Measurements from ENCODE around the gene DNAJB1.
"Not testable (repeated sequence)": the region's sequence is repeated elsewhere in the genome, so short reads cannot be mapped to it uniquely, and the experiment has no call there.

DNAJB1 gene

DNA sequence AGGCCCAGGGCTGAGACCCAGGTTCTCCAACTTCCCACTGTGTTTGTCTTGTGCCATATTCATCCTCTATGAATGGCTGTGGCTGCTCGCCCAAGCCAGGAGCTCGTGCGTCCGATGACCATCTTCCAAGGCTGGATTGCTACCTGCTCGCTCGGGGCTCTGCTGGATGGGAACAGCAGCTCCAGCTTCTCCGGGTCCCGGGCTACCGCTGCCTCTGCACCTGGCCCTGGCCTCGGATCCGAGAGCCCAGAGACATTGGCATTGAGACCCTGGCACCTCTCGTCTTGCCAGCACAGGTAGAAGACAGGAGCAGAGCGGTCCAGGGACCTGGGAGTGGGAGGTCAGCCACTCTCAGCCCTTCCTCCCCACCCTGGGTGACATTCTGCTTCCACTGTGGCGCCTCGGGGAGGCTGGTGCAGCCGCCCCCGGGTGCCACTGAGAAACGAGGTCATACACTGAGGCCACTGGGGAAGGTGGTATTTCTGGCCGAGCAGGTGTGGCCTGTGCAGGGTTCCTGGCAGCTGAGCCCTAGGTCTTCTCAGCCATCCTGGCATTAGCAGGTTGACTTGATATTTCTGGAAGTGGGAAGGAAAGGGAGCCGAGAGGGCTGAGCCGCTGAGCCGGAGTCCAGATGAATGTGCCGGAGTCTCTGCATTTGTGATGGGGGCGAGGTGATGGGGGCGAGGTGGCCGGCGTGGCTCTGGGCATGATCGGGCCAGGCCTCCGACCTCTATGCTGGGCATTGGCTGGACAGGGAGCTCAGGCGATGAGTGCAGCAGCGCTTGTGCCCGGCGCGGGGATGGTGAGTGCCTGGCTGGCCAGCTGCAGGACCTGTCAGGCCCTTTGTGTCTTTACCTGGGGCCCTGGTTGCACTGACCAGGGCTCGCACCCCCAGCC lies 35.1 kb upstream of the DNAJB1 start:
- no peak for DNase-seq (ENCODE audit: low read depth in 2 of 2)

DNA sequence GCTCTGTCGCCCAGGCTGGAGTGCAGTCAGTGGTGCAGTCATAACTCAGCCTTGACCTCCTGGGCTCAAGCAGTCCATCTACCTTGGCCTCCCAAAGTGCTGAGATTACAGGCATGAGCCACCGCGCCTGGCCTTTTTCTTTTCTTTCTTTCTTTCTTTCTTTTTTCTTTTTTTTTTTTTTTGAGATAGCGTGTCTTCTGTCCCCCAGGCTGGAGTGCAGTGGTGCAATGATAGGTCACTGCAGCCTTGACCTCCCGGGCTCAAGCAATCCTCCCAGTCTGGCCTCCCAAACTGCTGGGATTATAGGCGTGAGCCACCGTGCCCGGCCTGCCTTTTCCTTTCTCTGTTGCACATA lies 33.8 kb upstream of the DNAJB1 start:
- DNase-seq (ENCODE audit: low read depth in 2 of 2) = not testable (repeated sequence)

DNA sequence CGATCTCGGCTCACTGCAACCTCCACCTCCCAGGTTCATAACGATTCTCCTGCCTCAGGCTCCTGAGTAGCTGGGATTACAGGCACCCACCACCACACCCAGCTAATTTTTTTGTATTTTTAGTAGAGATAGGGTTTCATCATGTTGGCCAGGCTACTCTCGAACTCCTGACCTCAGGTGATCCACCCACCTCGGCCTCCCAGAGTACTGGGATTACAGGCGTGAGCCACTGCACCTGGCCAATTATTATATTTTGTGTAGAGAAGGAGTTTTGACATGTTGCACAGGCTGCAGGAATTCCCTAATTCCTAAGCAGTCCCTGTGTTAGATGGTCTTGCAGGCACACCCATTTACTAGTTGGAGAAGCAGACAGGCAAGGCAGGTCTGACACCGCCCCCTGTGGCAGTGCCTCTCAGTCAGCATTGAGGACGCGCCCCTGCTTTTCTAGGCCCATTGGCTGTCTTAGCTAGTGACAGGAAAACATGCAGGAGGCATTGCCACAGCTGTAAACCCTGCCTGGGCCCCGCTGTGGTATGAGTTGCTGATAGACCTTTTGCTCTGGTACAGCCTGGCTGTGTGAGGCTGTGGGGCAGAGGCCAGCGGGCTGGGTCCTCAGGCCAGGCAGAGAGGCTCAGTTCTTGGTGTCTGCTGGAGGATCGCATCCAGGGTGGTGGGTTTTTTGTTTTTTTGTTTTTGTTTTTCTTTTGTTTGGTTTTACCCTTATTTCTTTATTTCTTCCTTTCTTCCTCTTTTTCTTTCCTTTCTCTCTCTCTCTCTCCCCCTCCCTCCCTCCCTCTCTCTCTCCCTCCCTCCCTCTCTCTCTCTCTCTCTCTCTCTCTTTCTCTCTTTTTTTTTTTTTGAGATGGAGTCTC lies 33.2 kb upstream of the DNAJB1 start:
- DNase-seq (ENCODE audit: low read depth in 2 of 2) = peak; percentile 44 to 61

DNA sequence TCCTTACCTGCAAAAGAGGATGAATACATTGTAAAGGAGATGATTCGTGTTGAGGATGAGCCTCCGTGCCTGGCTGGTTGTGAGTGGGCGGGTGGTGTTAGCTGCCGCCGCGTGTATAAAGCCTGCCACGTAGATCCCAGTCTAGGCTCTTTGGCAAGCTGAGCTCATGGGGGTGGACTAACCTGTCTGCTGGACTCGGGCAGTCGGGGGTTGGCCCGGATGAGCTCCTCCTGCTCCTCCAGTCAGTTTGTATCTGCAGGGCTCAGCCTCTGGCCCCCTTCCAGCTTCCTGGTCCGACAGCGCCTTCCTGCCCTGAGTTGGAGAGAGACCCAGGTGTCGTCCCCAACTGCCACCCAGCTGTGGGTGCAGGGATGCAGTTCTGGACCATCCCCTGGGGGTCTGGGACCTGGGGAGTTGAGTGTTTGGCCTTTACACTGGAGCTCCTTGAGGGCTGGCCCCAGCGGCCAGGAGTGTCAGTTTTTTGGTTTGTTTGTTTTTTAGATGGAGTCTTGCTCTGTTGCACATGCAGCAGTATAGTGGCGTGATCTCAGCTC lies 32.1 kb upstream of the DNAJB1 start:
- DNase-seq (ENCODE audit: low read depth in 2 of 2) = no peak

DNA sequence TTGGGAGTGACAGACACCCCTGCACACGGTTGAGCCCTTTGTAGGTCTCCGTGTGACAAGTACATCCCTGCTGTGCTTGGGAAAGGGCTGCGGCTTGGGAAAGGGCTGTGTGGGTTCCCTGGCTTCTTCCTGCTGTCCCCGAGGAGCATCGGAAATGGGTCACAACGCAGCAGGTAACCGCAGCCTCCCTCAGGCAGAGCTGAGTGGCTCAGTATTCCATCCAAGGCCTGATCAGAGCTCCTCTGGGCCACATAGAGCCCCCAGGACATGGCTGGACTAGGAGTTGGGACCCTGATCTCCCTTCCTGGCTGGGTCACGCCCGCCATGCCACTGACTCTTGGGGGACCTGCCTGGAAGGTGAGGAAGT lies 27.5 kb upstream of the DNAJB1 start:
- no peak for DNase-seq (ENCODE audit: low read depth in 2 of 2)

DNA sequence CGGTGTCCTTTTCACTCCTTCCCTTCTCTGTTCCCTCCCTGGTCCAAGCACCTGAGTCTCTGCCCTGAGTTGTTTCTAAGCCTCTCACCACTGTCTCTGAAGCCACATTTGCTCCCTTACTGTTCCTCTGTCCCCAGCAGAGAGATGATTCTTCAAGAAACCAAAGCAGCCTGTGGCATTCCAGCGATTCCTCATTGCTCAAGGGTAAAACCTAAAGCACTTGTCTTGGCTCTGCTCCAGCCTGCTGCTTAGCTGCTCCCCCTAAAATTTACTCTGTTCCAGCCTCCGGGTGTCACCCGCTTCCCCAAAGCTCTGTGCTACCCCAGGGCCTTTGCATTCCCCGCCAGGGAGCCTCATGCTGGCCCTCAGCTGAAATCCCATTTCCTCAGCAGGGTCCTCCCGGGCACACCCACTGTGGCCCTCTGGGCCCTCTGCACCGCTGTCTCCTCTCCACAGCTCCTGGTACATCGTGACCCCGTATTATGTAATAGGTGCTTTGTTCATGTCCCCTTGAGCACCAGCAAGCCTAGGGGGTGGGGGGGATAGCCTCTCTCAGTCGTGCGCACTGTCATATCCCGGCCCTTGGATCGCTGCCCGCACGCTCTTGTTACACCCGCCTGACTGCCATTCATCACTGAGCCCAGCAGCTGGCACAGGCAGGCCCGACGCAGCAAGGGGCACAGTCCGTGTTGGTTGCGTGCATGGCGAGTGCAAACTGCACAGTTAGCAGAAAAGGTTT lies 26.9 kb upstream of the DNAJB1 start:
- DNase-seq (ENCODE audit: low read depth in 2 of 2) = no peak

DNA sequence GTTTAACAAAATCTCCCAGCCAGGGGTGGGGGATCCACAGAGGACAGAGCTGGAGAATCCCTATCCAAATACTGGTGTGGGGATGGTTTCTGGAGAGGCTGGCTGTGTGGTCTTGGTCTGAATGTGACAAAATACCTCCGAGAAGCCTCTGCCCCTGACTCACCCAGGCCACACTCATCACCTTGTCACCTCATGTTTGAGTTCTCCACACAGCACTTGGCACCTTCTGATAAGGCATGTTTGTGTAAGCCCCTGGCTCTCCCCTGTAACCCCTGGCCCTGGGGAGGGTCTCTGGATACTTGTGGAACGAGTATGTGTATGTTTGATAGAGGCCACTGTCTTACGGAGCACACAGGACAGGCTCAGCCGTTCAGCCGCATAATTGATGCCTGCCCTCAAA lies 25.9 kb upstream of the DNAJB1 start:
- DNase-seq (ENCODE audit: low read depth in 2 of 2) = no peak

DNA sequence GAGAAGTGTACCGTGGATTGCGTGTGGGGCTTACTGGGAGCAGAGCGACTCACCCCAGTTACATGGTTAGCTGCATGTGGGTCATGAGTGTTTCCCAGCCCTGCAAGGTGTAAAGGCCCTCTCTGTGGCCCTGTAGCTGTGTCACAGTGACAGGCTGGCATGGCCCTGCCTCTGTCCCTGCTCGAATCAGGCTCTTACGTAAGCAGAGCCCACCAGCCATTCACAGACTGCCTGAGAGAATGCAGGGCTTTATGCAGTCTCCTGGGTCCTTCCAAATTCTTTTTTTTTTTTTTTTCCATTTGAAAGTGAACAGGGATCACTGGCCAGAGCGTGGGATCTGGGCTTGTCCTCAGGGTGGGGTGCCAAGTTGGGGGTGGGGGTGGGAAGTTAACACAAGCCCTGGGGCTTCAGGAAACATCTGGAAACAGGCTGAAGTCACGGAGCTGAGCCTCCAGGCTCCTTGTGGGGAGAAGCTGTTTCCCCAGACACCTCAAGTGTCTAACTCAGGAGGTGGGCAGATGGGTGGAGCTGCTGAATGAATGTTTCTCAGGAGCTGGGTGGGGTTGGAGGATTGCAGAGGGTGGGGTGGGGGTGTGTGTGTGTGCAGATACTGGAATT lies 24.6 kb upstream of the DNAJB1 start:
- DNase-seq (ENCODE audit: low read depth in 2 of 2) = no peak

DNA sequence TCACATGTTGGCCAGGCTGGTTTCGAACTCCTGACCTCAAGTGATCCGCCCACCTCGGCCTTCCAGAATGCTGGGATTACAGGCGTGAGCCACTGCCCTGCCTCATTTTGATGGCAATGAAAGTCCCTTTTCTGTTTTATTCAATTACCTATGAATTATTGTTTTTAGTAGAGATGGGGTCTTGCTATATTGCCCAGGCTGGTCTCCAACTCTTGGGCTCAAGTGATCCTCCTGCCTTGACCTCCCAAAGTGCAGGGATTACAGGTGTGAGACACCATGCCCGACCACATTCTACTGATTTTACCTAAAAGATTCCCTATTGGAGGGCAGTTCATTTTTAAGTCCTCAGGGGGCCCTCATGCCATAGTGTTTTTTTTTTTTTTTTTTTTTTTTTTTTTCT lies 23.8 kb upstream of the DNAJB1 start:
- DNase-seq (ENCODE audit: low read depth in 2 of 2) = not testable (repeated sequence)

DNA sequence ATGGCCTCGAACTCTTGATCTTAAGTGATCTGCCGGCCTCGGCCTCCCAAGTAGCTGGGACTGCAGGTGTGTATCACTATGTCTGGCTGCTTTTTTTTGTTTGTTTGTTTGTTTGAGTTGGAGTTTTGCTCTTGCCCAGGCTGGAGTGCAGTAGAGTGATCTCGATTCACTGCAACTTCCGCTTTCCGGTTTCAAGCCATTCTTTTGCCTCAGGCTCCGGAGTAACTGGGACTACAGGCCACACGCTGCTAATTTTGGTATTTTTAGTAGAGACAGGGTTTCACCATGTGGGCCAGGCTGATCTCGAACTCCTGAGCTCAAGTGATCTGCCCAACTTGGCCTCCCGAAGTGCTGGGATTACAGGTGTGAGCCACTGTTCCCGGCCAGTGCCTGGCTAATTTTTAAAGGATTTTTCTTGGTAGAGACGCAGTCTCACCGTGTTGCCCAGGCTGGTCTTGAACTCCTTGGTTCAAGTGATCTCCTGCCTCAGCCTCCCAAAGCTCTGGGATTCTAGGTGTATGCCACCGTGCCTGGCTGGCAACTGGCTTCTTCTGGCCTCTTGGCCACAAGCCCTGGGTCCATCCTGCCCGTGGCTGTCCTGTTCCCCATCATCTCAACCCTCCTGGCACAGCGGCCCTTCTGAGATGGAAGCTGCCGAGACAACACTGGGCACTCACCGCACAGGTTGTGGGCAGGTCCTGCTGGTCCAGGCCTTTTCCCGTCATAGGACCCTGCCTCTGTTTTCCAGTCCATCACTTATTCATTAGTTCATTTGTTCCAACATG lies 22.7 kb upstream of the DNAJB1 start:
- DNase-seq (ENCODE audit: low read depth in 2 of 2) = no peak

DNA sequence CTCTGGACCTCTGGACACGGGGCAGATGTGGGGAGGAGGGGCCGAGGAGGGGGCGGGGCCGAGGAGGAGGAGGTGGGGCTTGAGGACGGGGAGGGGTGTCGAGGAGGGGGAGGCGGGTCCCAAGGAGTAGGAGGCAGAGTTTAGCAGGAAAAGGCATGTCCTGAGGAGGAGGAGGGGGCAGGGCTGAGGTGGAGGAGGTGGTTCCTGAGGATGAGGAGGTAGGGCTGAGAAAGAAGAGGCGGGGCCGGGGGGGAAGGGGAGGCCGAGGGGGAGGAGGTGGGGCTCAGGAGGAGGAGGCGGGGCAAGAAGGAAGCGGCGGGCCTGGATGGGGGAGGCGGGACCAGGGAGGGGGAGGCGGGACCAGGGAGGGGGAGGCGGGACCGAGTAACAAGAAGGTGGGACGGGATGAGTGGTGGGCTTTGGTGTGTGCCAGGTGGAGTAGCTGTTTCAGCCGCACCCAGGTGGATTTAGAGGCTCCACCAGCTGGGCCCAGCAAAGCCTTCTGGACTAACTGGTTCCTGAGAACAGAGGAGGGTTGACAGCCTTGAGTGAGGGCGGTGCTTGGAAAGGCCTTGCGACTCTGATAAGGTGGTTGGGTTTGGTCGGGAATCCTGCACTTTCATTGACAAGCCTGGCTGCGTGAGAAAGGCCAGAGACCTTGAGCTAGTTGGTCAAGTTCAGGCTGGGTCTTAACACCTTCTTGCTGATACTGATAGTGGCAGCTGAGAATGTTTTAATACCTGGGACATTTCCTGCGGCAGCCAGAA lies 18.9 kb upstream of the DNAJB1 start:
- no peak for DNase-seq (ENCODE audit: low read depth in 2 of 2)

DNA sequence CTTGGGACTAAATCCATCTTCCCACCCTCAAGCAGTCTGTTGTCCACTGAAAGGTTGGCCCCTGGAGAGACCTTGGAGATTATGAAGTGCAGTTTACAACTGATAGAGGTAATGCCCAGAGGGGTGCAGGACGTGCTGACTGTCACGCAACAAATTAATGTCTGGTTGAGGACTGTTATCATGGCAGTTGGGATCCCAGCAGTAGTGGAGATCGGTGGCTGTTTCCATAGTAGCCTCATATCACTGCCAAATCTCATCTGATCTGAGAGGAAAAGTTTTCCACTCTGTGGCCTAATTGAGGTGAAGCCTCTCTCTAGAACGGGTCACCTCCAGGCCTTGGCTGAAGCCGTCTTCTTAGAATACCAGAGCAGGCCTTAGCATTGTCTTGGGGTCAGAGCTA lies 15.3 kb upstream of the DNAJB1 start:
- DNase-seq (ENCODE audit: low read depth in 2 of 2) = no peak

DNA sequence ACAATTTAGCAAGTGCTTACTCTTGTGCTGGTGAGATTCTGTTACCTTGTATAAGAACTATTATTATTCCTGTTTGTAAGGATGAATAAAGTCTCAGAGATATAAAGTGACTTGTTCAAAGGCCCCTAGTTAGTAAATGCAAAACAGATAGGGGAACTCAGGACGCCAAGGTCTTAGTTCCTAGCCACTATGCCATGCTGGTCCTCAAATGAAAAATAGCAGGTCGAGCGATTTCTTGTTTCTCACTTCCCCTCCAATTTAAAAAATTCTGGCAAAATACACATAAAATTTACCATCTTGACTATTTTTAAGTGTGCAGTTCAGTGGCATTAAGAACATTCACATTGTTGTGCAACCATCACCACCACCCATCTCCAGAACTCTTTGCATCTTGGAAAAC lies 12.3 kb upstream of the DNAJB1 start:
- no peak for DNase-seq (ENCODE audit: low read depth in 2 of 2)

DNA sequence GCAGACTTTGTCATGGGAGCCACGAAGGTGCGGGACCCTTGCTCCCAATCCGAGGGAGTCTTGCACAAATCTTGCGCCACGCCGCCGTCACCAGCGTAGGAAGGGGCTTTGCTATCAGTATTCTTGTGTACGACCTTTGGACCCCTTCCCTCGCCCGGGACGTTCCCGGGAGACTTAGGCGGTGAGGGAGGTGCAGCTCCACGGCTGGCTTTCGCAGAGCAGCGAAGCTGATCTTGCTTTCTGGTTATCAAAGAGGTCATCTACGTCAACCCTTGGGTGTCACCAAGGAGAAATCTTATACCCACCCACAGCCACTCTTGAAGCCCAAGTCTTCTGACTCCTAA lies 11.8 kb upstream of the DNAJB1 start:
- DNase-seq (ENCODE audit: low read depth in 2 of 2) = no peak

DNA sequence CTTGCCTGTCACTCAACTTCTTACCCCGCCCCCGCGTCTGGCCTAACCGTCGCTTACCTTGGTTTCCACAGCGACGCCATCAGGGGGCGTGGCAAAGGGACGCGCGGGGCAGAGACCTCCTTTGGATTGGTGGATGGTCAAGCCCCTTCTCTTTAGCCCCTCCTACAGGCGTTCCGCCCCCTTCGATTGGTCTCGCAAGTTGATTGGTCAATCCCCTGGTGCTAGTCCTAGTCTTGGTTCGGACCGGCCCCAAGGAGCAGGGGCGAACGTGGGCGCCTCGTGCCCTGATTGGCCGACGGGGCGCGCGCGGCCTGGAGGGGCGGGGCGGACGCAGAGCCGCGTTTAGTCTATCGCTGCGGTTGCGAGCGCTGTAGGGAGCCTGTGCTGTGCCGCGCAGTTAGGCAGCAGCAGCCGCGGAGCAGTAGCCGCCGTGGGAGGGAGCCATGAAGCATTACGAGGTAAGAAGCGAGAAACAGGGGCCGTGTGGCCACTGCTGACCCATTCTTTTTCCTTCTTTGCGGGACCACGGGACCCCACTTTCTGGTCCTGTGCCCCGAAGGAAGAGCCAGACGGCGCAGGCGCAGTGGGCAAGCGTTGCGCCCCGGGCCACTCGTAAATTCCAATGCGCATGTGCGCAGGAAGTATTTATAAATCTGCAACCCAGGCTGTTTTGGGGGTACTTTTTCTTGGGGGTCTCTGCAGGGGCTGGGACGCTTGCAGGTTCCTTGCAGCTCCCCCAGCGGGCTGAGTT lies 11.2 kb upstream of the DNAJB1 start, which contains the start of gene TECR:
TECR (plus strand) TSS at position 341 of the 751 bp plus-strand sequence; CDS start at position 444, 103 bp downstream.
- DNase-seq (ENCODE audit: low read depth in 2 of 2) = peak; percentile 100

DNA sequence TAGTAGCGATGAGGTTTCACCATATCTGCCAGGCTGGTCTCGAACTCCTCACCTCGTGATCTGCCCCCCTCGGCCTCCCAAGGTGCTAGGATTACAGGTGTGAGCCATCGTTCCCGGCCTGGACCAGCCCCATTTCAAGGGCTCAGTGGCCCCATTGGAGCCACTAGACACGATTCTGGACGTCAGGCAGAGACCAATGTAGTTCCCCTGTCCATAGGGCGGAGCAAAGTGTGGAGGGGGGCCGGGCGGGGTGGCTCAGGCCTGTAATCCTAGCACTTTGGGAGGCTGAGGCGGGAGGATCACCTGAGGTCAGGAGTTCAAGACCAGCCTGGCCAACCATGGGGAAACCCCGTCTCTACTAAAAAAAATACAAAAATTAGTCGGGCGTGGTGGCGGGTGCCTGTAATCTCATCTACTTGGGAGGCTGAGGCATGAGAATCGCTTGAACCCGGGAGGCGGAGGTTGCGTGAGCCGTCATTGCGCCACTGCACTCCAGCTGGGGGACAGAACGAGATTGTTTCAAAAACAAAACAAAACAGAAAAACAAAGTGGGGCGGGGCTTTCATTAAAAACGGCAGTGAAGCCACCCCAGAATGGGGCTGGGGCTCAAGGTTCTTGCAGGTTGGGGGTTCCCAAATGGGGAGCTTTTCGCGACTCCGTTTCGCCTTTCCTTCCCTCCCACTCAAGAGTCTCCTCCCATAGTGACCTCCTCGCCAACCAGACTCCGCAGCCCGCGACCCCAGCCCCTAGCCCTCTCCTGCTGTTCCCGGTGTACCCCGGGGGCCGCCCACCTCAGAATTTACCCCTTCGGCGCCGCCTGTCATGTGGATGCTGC lies 10.4 kb upstream of the DNAJB1 start:
- no peak for DNase-seq (ENCODE audit: low read depth in 2 of 2)

DNA sequence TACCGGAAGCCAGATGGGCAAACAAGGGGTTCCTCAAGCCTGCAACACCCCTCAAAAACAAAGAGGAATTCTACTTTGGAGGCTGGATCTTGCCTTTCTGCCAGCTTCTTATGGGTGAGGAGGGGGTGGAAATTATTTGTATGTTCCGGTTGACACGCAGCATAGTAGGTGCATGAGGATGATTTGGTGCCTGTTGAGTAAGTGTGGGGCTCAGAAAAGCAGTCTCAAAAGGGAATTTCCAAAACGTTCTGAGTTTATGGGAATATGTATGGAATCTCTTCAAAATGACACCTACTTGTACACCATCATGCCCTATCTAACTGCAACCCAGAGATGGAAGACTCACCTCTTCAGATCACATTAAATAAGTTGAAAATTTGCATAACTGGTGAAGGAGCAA lies 8.2 kb upstream of the DNAJB1 start:
- DNase-seq (ENCODE audit: low read depth in 2 of 2) = no peak

DNA sequence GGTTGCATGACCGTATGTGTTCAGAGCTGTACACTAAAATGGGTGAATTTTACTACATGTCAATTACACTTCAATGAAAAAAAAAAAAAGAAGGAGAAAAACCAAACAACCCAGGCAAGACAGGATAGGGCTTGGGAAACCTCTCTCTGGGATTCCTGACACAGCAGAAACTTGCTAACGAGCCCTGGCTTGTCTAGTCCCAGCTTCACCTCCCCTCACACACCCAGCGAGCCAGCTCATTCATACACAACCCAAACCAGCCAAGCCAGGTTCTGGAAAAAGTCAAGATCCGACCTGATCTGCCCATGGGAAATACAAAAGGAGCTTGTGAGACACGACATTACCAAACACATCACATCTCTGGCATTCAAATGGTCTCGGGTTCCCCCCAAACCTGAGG lies 7.5 kb upstream of the DNAJB1 start:
- DNase-seq (ENCODE audit: low read depth in 2 of 2) = no peak
